Forelimb muscle (tissue), 1 donor: Measurements from ENCODE around the gene RPH3AL. TPM values are rescaled to one million over a fixed set of nuclear protein-coding genes. Genes with fewer than 3 reads are reported as not detected.

Source experiments
- DNase-seq: peaks from one replicate; pipeline ENCODE4 v3.0.0-alpha.2; 2013; ENCODE audit warnings: low read depth
- polyA plus RNA-seq: library from polyadenylated mRNA; unstranded; fragments of 120-200 nt; gene quantifications from one replicate; pipeline ENCODE4 v1.2.1, GENCODE V29; 2013; ENCODE audit not compliant: insufficient read length

Gene RPH3AL
- polyA plus RNA-seq, 1 donor, result 5.4 TPM

DNA sequence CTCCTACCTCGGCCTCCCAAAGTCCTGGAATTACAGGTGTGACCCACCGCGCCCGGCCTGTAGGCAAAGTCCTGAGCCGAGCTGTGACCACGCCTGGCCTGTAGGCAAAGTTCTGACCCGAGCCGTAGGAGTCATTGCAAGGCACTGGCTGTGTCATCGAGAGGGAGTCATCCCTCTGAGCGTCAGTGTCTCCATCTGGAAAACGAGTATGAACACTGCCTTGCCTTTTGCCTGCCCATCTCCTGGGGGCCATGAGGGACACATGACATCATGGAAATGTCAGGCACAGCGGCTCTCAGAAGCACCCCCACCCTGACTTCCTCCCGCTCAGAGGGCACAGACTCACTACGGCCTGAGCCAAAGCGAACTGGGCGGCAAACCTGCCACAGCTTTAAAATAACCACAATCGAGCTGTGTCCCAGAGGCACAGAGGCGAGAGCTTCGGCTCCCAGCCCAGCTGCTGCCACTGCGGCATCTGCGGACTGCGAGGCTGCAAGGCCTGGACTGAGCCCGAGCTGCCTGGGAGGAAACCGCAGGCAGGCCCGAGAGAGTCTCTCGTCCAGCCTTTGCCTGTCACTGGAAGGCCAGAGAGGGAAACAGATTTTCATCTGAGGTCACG lies 50.8 kb downstream of the RPH3AL start:
- no peak for DNase-seq

DNA sequence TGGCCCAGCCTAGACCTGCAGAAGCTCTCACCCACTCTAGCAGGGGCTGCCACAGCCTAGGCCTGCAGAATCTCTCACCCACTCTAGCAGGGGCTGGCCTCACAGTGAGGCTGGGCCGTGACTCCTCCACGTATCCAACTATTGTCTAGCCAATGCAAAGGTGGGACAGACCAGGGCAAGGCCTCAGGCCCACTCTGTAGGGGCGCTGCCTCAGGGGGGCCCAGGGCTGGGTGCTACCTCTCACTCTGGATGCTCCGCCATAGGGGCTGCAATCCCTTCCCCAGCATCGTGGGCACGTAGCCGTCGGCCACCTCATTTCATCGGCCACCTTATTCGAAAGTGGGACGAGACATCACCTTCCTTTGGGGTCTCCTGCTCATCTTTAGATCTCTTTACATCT lies 51.7 kb downstream of the RPH3AL start:
- DNase-seq, result no peak

DNA sequence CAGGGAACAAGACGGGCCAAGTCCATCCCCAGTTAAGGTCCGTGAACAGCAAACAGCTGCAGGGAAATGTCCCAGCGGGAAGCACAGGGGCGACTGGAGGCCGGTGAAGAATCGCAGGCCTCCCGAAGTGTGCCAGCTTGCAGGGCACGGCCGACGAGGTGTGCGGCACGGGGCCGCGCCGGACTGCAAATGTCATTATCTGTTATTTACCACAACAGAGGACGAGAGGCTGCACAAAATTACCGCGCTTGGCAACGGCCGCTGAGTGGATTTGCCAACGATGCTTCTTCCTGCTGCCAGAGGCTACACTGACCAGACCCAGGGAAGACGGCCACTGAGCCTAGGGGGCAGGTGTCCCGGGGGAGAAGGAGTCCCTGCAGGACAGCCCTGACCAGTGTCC lies 53.1 kb downstream of the RPH3AL start:
- no peak for DNase-seq

DNA sequence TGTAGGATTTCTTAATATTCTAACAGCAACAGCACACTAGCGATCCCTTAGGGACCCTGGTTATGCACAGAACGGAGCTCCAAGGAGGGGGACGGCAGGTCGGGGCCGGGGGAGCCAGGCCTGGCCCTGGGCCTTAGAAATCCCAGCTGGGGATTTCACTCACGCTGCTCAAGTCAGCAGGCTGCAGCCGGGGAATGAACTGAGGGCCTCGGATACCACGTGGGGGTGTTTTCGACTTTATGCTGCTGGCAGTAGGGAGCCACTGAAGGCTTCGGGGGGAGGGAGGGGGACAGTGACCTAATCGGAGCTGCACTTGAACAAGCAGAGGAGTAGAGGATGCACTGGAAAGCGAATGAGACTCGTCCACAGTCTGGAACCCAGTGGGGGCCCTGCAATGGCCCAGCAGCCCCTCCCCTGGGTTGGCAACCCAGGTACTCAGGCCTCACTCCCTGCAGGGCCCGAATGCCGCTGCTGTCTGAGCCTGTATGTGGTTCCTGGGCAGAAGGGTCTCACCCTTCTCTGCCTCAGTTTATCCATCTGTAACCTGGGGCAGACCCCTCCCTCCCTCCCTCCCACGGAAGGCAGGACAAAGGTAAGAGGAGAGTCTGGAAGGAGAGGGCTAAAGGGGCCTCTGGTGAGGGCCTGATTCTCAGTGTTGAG lies 53.7 kb downstream of the RPH3AL start:
- peak; percentile 43 for DNase-seq

DNA sequence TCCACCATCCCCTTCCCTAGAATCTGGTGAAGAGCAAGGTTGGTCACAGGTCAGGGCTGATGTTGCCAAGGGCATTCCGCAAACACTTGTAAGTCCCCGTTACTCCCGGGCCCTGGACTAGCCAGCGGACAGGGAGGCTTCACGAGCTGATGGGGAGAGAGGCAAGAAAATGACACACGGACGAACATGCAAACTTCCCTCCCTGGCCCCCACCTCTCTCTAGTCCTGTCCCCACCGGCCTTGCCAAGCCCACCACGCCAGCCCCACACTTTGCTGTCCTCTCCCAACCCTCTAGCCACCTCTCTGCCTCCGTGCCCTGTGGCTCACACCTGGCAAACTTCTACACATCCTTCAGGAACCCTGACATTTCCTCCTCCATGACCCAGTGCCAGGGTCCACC lies 54.8 kb downstream of the RPH3AL start:
- no peak for DNase-seq

DNA sequence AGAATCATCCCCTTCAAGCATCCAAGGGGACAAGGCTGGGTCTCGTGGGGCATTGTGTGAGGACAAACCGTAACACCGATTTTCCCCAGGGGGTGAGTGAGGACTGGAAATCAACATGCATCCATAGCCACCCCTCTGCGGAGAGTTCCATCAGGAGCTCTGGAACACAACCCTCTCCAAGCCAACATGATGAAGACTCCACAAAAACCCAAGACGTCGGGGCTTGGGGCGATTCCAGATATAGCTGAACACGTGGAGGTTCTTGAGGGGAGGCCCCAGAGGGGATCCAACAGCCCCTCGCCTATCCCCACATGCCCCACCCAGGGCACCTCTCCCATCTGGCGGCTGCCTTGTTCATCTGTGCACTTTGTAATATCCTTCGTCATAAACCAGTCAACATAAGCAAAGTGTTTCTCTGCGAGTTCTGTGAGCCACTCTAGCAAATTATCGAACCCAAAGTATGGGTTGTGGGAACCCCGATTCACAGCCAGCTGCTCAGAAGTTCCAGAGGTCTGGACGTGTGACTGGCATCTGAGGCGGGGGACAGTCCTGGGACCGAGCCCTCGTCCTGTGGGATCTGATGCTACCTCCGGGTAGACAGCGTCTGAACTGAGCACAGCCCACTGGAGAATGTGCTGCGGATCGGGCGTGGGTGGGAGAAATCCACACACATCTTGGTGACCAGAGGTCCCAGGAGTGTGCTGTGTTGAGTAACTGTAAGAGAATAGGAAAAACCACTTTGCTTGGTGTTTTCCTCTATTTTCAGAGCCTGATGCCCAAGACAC lies 55.5 kb downstream of the RPH3AL start:
- no peak for DNase-seq

DNA sequence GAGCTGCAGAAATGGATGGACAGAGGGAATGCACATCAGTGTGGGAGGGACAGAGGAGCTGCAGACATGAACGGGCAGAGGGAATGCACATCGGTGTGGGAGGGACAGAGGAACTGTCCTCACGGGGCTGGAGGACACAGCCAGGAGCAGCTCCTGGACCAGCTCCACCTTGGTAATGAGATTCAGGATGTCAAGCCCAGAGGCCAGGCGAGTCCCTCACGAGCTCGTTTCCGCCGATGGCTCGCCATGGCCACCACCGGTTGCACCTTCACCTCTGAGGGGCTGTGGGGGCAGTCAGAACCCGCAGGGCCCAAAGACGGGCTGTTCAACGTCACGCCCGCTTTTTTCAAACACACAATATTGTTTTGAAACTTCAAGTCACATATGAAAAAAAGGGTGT lies 56.2 kb downstream of the RPH3AL start:
- DNase-seq, result no peak

DNA sequence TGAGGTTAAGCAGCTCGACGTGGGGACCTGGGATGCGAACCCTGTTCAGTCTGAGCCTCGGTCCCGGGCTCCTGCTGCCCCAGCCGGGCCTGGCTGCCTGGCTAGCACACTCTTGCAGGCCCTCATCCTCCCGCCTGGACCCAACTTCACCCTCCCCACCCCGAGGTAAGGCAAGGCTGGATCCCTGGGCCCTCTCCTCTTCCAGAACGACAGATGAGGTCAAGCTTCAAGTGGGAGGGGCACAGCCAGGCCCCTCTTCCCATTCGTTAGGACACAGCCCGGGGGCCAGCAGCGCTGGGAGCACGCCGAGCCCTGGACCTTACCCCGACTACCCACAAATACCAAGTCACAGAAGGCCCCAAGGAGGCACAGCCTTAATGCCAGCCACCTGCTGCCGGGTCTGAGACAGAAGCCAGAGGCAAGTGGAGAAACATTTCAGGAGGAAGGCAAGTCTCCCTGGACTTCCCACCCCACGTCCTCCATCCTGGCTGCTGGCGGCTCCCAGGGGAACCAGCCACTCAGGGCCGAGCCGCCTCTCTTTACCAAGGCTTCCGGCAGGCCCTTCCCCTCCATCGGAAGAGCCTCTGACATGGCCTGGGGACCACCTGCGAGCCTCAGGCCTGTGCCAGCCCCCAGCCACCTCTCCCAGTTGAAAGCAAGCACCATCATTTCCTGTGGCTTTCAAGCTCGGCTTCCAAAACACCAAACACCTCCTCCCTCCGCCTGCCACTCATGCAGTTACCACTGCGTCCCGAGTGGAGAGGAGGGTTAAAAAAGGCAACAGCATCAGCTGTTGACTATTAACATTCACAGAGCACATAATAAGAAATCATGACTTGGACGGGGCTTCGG lies 59.9 kb downstream of the RPH3AL start:
- no peak for DNase-seq

DNA sequence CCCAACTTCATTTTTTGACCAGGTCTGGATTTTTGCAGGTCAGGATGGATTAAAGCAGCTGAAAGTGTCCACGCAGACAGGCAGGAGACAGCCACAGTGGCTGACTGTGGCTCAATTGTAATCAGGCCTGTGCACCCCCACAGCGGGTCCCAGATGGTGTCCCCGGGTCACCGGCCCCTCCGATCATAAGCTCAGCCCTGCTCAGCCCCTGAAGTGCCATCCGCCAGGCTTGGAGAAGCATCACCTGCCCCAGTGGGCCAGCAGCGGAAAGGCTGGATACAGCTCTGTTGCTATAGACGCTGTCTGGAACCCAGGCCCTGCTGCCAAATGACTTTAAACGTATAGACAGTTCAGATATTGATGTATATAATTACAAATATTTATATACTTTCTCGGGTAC lies 60.6 kb downstream of the RPH3AL start:
- DNase-seq, result no peak

DNA sequence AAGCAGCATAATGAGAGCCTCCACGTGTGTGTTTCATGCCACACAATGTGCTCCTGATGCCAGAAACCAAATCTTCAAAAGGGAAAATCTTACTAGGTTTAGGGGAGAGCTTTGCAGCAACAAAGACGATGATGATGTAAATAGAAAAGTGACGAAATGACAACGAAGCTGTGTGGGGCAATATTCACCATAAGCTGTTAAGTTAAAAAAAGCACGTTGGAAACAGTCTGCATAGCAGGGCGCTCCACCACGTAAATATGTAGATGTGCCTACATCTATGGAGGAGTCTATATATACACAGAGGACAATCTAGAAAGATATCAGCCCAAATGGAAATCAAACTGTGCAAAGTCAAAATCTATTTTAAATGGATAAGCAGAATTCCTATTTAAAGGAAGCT lies 61.0 kb downstream of the RPH3AL start:
- no peak for DNase-seq

DNA sequence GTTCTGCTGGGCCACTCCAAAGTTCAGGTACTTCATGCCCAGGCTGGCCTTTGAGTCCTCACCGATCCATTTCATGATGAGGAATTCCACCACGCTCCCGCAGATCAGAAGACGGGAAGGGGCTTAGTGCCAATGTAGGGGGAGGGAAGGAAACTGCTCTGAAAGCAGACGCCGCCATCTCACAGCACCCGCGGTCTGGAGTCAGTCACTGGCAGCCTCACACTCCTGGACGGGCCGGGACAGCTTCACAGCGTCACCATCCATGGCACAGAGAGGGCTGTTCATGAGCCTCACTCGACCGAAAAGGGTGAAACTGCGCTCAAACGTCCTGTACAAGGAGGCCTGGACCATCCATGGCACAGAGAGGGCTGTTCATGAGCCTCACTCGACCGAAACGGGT lies 62.0 kb downstream of the RPH3AL start:
- DNase-seq, result no peak

DNA sequence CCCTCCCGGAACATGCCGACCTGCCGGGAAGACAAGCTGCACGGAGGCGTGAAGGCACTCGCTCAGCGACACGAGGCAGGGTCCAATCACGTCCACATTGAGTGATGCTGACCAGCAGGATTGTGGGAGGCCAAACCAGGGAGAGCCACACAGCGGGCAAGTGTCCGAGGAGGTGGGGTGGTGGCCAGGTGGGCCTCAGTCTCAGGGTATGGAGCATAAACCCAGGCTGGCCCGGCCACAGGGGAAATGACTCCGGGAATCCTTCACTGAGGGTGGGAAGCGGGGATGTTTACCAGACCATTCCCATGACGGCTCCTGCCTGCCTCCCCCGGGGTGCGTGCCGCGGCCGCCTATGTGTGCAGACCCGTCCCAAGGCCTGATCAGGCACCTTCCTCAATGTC lies 62.5 kb downstream of the RPH3AL start:
- DNase-seq, result no peak

DNA sequence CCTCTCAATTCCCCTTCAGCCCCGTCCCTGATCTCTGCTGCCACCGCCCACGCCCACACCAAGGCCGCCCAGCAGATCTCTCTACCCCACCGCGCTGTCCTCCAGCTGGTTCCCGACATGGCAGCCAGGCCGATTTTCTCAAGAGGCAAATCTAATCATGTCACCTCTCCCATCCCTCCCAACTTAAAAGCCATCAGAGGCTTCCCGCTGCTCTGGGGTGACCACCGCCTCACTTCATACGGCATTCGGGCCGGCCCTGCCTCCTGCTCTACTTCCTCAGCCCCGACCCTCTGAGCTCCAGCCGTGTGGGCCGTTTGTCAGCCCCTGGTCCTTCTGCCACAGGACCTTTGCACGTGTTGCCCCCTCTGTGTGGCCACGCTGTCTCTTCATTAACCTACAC lies 63.2 kb downstream of the RPH3AL start:
- DNase-seq, result no peak

DNA sequence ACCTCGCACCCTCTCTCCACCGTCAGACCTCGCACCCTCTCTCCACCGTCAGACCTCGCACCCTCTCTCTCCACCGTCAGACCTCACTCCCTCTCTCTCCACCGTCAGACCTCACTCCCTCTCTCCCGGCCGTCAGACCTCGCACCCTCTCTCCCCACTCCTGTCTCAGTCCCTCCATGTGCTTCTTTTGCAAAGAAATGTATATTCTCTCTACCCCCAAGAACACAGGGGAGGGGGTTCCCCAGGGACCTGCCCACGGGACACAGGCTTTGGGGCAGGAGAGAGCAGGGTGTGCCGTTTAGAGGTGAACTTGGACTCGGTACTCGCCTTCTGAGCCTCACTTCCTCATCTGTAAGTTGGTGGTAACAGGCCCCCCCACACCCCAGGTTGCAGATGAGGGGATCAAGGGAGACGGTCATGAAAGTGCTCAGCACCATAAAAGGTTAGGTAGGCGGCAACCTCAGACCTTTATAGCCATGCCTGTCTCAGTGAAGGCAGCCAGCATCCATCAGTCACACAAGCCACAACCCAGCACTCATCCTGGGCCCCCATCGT lies 63.7 kb downstream of the RPH3AL start:
- no peak for DNase-seq

DNA sequence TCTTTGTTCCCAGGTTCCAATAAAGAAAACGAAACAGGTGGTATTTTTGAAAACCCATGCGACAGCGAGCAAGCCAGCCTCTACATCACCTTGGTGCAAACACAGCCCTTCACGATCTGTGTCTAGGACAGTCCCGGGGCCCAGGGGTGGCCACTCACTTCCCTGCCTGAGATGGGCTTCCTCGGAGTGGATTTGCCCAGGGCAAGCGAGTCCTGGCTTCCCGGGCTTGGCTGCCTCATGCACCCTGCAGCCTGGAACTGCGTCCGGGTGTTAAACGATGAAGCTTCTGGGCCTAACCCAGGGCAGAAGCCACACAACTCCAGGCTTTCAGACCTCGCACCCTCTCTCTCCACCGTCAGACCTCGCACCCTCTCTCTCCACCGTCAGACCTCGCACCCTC lies 66.0 kb downstream of the RPH3AL start:
- DNase-seq, result no peak

DNA sequence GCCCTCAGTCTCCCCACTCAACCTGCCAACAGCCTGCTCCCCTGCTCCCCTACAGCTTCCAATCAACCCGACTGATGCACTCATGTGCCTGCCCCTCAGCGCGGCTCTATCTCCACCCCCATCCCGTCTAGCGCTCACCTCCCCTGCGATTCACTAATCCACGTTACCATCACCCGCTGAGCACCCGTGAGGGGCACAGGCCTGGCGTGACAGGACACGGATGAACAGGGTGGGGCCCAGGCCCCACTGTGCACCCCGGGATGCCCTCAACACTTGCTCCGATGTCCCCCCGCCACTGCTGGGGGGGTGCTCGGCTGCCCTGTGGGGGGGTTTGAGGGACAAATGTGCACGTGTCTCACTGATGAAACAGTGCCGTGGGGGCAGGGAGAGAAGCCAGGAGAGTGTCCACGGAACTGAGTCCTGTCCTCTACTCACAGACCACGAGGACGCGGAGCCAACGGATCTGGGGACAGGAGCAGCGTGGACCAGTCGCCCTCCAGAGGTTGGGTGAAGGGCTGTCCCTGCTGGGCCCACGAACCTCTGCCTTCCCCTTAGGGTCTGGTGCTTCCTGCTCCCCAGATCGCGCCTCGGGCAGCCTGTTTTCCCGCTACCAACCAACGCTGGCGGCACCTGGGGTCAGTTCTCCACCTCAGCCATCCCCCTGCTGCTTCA lies 66.7 kb downstream of the RPH3AL start:
- no peak for DNase-seq

DNA sequence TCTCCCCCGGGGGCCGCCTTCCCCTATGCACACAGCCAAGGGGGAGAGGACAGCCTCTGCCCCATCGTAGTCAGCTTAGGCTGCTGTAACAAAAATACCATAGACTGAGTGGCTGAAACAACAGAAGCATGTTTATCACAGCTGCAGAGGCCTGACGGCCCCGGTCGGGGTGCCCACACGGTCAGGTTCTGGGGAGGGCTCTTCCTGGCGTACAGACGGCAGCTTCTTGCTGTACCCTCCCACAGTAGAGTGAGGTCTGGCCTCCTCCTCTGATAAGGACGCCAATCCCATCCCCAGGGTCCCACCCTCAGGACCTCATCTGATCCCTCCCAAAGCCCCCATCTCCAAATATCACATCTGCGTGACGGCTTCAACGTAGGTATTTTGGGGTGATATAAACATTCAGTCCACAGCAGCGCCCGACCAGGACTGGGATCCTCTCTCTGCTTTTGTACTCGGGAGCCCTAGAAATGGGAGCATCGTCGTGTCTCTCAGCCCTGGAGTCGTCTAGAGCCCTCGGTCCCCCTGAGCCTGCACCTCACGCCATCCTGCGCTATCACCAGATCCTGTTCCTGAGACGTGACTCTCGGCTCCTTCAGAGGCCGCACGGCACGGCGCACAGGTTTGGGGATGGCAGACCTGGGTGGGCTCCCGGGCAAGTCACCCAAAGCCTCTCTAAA lies 67.8 kb downstream of the RPH3AL start:
- no peak for DNase-seq

DNA sequence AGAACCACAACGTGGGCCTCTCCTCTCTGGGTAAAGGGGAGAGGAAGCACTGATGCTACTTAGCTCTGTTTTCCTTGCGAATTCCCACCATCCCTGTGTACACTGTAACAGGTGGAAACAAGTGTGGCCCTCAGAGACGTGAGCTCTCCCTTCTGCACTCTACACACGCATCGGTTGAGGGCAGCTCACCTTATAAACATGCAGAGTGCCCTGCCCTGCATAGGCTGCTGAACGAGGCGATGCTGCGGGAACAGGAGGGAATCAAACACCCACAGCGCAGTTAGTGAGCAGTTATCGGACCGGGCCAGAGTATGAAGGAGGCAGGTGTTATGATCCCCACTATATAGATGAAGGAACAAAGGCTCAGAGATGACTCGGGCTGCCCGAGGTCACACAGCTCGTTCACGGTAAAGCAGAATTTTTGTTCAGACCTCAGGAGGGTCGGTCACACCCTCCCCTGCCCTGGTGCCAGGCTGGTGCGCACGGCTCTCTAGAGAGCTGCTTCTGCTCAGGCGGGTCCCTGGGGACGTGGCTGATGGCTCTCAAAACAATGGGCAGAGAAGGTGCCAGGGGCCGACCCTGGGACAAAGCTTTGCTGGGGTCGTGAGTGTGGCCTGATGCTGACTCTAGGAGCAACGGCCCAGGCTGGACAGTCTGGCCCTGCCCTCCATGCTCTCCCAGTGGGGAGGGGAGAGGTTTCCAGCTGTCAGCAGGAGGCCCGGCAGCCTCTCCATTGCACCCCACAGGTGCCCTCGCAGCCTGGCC lies 68.5 kb downstream of the RPH3AL start:
- DNase-seq, result no peak

DNA sequence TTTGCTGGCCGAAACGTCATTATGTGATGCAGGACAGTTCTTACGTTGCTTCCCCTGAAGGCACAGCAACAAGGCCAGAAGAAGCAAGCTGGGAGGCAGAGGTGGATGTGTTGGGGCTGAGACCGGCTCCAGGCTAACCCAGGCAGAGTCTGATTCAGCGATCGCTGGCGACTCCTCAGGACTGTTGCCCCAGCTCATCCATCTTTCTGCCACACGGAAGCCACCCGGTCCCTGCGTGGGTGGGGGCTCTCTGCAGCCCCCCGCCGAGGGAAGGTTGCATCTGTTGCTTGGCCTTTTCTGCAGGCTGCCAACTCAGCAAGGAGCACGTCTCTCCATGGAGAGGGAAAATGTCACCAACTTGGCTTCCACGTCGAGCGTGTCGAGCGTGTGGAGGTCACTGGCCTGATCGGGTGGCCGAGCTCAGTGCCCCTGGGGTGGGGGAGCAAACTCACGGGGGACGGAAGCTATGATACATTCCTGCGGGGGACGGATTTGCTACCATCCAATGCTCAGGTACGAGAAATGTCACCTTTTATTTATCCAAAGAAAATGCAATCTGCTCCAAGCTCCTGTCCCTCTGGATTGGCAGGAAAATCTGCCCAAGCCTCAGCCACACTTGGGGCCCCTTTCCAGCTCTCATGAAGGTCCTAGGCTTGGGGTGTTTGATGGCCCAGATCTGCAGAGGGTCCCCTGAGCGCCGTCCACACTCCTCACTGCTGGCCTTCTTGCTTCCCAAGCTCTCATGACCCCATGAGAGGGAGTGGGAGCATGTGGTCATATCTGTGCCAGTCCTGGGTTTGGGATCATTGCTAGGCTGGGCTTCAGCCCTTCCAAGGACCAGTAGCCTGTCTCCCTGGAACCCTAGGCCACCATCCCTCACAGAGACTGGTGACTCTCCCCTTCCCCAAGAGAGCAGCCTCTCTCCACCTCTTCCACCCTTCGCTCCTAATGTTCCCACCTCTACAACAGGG lies 69.4 kb downstream of the RPH3AL start:
- no peak for DNase-seq
